Thyroid gland (tissue), 4 donors: ENCODE measurements around the gene STX1A.
A peak's percentile ranks its signal among the peaks of the same experiment; 100 is the strongest.

Experiments
- POLR2A ChIP-seq, 2 donors: fragments of 450-650 bp; IDR thresholded peaks; one replicate each; pipeline ENCODE4 v1.6.1; 2017; ENCODE audit warnings: antibody characterized with exemption in 2 of 2, mild to moderate bottlenecking in 2 of 2, moderate library complexity in 1 of 2
- TF ChIP-seq, protein P1 (sequence below), 6 experiments: fragments of 200-600 bp in 3 of 6; fragments of 450-650 bp in 3 of 6; sonication (generic) in 3 of 6; IDR thresholded peaks; one replicate each; pipeline ENCODE4 v1.5.1; 2016 to 2019; ENCODE audit warnings: antibody characterized with exemption in 6 of 6, mild to moderate bottlenecking in 2 of 6, inconsistent platforms in 1 of 6, moderate library complexity in 1 of 6

DNA sequence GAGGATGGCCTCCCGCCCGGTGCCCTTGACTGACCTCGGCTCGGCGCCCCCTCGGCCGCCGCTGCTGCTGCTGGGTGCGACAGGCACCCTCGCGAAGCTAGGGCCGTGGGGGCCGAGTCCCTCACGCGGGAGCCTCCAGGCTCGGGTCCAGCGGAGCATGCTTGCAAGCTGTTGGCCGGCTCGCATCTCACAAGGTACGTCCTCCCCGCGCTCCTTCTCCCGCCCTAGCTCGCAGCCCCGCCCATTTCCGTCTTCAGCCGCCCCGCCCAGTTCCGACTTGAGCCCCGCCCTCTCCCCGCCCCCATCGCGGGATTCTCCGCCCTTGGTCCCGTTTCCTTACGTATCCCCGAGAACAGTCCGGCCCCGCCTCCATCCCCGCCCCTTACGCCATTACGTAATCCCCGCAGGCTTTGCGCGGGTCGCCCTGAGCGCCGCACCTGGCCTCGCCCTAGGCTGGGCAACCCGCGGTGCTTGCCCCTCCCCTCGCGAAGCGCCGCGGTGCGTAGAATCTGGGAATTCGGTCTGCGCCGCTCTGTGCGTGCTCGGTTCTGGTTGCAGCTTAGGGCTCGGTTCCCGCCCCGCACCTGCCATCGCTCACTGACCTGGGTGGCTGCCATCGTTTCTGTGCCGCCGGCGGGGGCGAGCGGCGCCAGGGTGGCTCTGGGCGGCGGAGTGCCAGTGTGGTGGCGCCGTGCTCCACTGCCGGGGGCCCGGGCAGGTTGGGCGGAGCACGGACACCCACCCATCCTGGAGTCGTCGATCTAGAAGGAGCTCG lies 19.3 kb upstream of the STX1A start, which contains the start of gene ABHD11:
- TF ChIP-seq, protein P1, sequence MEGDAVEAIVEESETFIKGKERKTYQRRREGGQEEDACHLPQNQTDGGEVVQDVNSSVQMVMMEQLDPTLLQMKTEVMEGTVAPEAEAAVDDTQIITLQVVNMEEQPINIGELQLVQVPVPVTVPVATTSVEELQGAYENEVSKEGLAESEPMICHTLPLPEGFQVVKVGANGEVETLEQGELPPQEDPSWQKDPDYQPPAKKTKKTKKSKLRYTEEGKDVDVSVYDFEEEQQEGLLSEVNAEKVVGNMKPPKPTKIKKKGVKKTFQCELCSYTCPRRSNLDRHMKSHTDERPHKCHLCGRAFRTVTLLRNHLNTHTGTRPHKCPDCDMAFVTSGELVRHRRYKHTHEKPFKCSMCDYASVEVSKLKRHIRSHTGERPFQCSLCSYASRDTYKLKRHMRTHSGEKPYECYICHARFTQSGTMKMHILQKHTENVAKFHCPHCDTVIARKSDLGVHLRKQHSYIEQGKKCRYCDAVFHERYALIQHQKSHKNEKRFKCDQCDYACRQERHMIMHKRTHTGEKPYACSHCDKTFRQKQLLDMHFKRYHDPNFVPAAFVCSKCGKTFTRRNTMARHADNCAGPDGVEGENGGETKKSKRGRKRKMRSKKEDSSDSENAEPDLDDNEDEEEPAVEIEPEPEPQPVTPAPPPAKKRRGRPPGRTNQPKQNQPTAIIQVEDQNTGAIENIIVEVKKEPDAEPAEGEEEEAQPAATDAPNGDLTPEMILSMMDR (IDR thresholded peaks at IDR 0.05): no peak
- peak; percentile 91 to 98 for TF ChIP-seq POLR2A (IDR thresholded peaks at IDR 0.05)
